ENCODE measurements around the gene KLHL29. TPM values are rescaled to one million over a fixed set of nuclear protein-coding genes. Genes with fewer than 3 reads are reported as not detected.

The KLHL29 gene
- total and polyA plus RNA-seq, 10 donors, result 1.5 to 30.5 (median 9.4) TPM

- intact Hi-C loops (cut with DNase I; ENCODE audit: low total_unique reads), result no loop called here
- Histone ChIP-seq H3K9me3 (no peaks in the 10 kb centered on the region), H3K4me1 (peaks cover 0 to 16% (median 9%) of the 10 kb centered on the region in 6 donors), H3K27me3 (replicated peaks in 1 of 7) (peaks cover 0 to 45% (median 0%) of the 10 kb centered on the region in 7 donors), H3K36me3 (no peaks in the 10 kb centered on the region), H3K27ac (no peak overlapping the region), H3K4me3 (no peak overlapping the region)
- no peak for TF ChIP-seq CTCF (IDR thresholded peaks at IDR 0.05 in 8 of 11, conservative IDR thresholded peaks at IDR 0.05 in 3 of 11)
- no peak for TF ChIP-seq POLR2AphosphoS5 (IDR thresholded peaks at IDR 0.05)
- no peak for TF ChIP-seq POLR2A (IDR thresholded peaks at IDR 0.05)
- 78 to 84% (median 80%) methylated on average over 6 of the region's 6 CpGs for WGBS, 5 donors
- no peak for DNase-seq
Measured at GRCh38 chr2:23354554-23354953, 30.4 kb upstream of the KLHL29 start.

GRCh38 chr2:23355001-23355400, 30.0 kb upstream of the KLHL29 start:
- no peak overlapping the region for H3K27ac ChIP-seq
- peaks cover 0 to 16% (median 9%) of the 10 kb centered on the region in 6 donors for H3K4me1 ChIP-seq
- no peaks in the 10 kb centered on the region for H3K9me3 ChIP-seq
- H3K4me3 ChIP-seq, result no peak overlapping the region
- no peak for DNase-seq
- WGBS, 5 donors, result 59 to 81% (median 69%) methylated on average over 4 of the region's 4 CpGs
- intact Hi-C loops (cut with DNase I; ENCODE audit: low total_unique reads), result no loop called here
- H3K27me3 ChIP-seq (replicated peaks in 1 of 7), result peaks cover 0 to 49% (median 0%) of the 10 kb centered on the region in 7 donors
- no peak for TF ChIP-seq POLR2A (IDR thresholded peaks at IDR 0.05)
- no peaks in the 10 kb centered on the region for H3K36me3 ChIP-seq

GRCh38 chr2:23356711-23357110, 28.3 kb upstream of the KLHL29 start:
- intact Hi-C loops (cut with DNase I; ENCODE audit: low total_unique reads), result no loop called here
- Histone ChIP-seq H3K36me3 (no peaks in the 10 kb centered on the region), H3K27me3 (replicated peaks in 1 of 7) (peaks cover 0 to 36% (median 0%) of the 10 kb centered on the region in 7 donors), H3K4me3 (no peak overlapping the region), H3K9me3 (no peaks in the 10 kb centered on the region), H3K27ac (no peak overlapping the region), H3K4me1 (peaks cover 0 to 7% (median 3%) of the 10 kb centered on the region in 6 donors)
- WGBS, 5 donors, result 90 to 93% (median 93%) methylated on average over 9 of the region's 9 CpGs
- no peak for TF ChIP-seq POLR2AphosphoS5 (IDR thresholded peaks at IDR 0.05)
- TF ChIP-seq CTCF (IDR thresholded peaks at IDR 0.05 in 8 of 11, conservative IDR thresholded peaks at IDR 0.05 in 3 of 11), result no peak
- TF ChIP-seq POLR2A (IDR thresholded peaks at IDR 0.05), result no peak
- no peak for DNase-seq

GRCh38 chr2:23359631-23360567, 25.1 kb upstream of the KLHL29 start:
- Histone ChIP-seq H3K9me3 (no peaks in the 10 kb centered on the region), H3K27me3 (replicated peaks in 1 of 7) (peaks cover 0 to 23% (median 0%) of the 10 kb centered on the region in 7 donors), H3K36me3 (no peaks in the 10 kb centered on the region), H3K4me3 (no peak overlapping the region), H3K27ac (no peak overlapping the region), H3K4me1 (no peaks in the 10 kb centered on the region)
- TF ChIP-seq CTCF (IDR thresholded peaks at IDR 0.05 in 8 of 11, conservative IDR thresholded peaks at IDR 0.05 in 3 of 11) (no peak), POLR2A (IDR thresholded peaks at IDR 0.05) (no peak), POLR2AphosphoS5 (IDR thresholded peaks at IDR 0.05) (no peak)
- no peak for DNase-seq
- intact Hi-C loops (cut with DNase I; ENCODE audit: low total_unique reads), result no loop called here
- WGBS, 5 donors, result 88 to 92% (median 89%) methylated on average over 19 of the region's 19 CpGs
